HepG2 (cell line): Measurements from ENCODE around the gene ADIPOR1. TPM values are rescaled to one million over a fixed set of nuclear protein-coding genes. Genes with fewer than 3 reads are reported as not detected.

Source experiments
- ARID2 ChIP-seq: sonication (generic); formaldehyde crosslinking; IDR thresholded peaks from 2 replicates; pipeline ENCODE4 v1.8.1; 2022; ENCODE audit warnings: mild to moderate bottlenecking, missing genetic modification reagents, borderline replicate concordance
- ATF1 ChIP-seq: IDR thresholded peaks from 2 replicates; pipeline ENCODE4 v1.6.1; 2016; ENCODE audit warnings: mild to moderate bottlenecking, control low read depth
- E2F5 ChIP-seq: sonication (generic); formaldehyde crosslinking; conservative IDR thresholded peaks from 2 replicates; pipeline ENCODE4 v1.4.0; 2020; ENCODE audit warnings: missing genetic modification reagents
- ELF1 ChIP-seq: sonication (generic); formaldehyde crosslinking; IDR thresholded peaks from 2 replicates; pipeline ENCODE4 v1.4.0; 2020; ENCODE audit warnings: missing genetic modification reagents
- ELF3 ChIP-seq: IDR thresholded peaks from 2 replicates; pipeline ENCODE4 v1.6.1; 2016; ENCODE audit warnings: missing genetic modification reagents, missing compliant biosample characterization
- EZH2 ChIP-seq: conservative IDR thresholded peaks from 2 replicates; pipeline ENCODE4 v1.6.1; 2012; ENCODE audit warnings: mild to moderate bottlenecking, low read depth, low read length, moderate library complexity
- KLF16 ChIP-seq, 2 experiments: sonication (generic) in 1 of 2; formaldehyde crosslinking in 1 of 2; IDR thresholded peaks; 2 replicates each; pipeline versions ENCODE4 v1.6.1 to v1.8.0; 2016 to 2023; ENCODE audit warnings: missing genetic modification reagents in 2 of 2, missing compliant biosample characterization in 1 of 2
- NCOR1 ChIP-seq: fragments of 200-600 bp; sonication (generic); IDR thresholded peaks from 2 replicates; pipeline ENCODE4 v1.7.0; 2017; ENCODE audit warnings: antibody characterized with exemption, low read length, borderline replicate concordance
- PRPF4 ChIP-seq: fragments of 200-400 bp; formaldehyde crosslinking; IDR thresholded peaks from 2 replicates; pipeline ENCODE4 v1.6.1; 2016; ENCODE audit warnings: low read length, low read depth; ENCODE audit not compliant: poor library complexity, severe bottlenecking
- SCMH1 ChIP-seq: sonication (generic); formaldehyde crosslinking; IDR thresholded peaks from 2 replicates; pipeline ENCODE4 v1.9.0; 2021; ENCODE audit warnings: missing genetic modification reagents, mild to moderate bottlenecking, borderline replicate concordance
- ZBTB49 ChIP-seq: sonication (generic); formaldehyde crosslinking; IDR thresholded peaks from 2 replicates; pipeline ENCODE4 v1.4.0; 2020; ENCODE audit warnings: missing genetic modification reagents, borderline replicate concordance
- ZGPAT ChIP-seq: IDR thresholded peaks from 2 replicates; pipeline ENCODE4 v1.6.1; 2016; ENCODE audit warnings: mild to moderate bottlenecking
- ZNF451 ChIP-seq: sonication (generic); formaldehyde crosslinking; IDR thresholded peaks from 2 replicates; pipeline ENCODE4 v1.5.0; 2020; ENCODE audit warnings: mild to moderate bottlenecking, missing genetic modification reagents
- ZNF556 ChIP-seq: sonication (generic); formaldehyde crosslinking; IDR thresholded peaks from 2 replicates; pipeline ENCODE4 v1.4.0; 2020; ENCODE audit warnings: mild to moderate bottlenecking, missing genetic modification reagents, borderline replicate concordance
- ZNF780A ChIP-seq: sonication (generic); formaldehyde crosslinking; IDR thresholded peaks from 2 replicates; pipeline ENCODE4 v1.8.0; 2022; ENCODE audit warnings: mild to moderate bottlenecking, missing genetic modification reagents, moderate library complexity
- polyA plus RNA-seq, 8 experiments: library from polyadenylated mRNA; depleted of rRNA in 3 of 8; stranded (reverse) in 7 of 8; unstranded in 1 of 8; fragments of >200 nt; fragmentation: Illumina TruSeq in 4 of 8; extraction: Trizol in 4 of 8; gene quantifications; 2 replicates each; pipeline versions ENCODE4 v1.2.1 to v1.2.3, GENCODE V29; 2011 to 2016; ENCODE audit warnings: low read depth in 4 of 8, missing spikeins in 1 of 8, mixed read lengths in 1 of 8; ENCODE audit not compliant: insufficient read depth in 1 of 8
- total RNA-seq, 5 experiments: library from RNA; depleted of rRNA; stranded (reverse); fragments of >200 nt; fragmentation: Illumina TruSeq; extraction: Trizol; gene quantifications; 2 replicates each; pipeline ENCODE4 v1.2.3, GENCODE V29; 2016; ENCODE audit warnings: low read depth in 1 of 5
- TF ChIP-seq, protein P1 (sequence below): IDR thresholded peaks from 2 replicates; pipeline ENCODE4 v1.6.1; 2012; ENCODE audit warnings: low read depth, low read length, improper control_type of control experiment
- TF ChIP-seq, protein P2 (sequence below): sonication (generic); formaldehyde crosslinking; IDR thresholded peaks from 2 replicates; pipeline ENCODE4 v1.4.0; 2020; ENCODE audit warnings: missing genetic modification reagents, borderline replicate concordance
- TF ChIP-seq, protein P3 (sequence below): sonication (generic); formaldehyde crosslinking; IDR thresholded peaks from 2 replicates; pipeline ENCODE4 v1.8.1; 2023; ENCODE audit warnings: missing genetic modification reagents, mild to moderate bottlenecking, borderline replicate concordance

The ADIPOR1 gene
- total and polyA plus RNA-seq, 2 of the 13 experiments (the other 11 are each of a cell fraction or from before 2014, with no cell fraction given) = 60.0 to 141 TPM

- TF ChIP-seq, protein P1, sequence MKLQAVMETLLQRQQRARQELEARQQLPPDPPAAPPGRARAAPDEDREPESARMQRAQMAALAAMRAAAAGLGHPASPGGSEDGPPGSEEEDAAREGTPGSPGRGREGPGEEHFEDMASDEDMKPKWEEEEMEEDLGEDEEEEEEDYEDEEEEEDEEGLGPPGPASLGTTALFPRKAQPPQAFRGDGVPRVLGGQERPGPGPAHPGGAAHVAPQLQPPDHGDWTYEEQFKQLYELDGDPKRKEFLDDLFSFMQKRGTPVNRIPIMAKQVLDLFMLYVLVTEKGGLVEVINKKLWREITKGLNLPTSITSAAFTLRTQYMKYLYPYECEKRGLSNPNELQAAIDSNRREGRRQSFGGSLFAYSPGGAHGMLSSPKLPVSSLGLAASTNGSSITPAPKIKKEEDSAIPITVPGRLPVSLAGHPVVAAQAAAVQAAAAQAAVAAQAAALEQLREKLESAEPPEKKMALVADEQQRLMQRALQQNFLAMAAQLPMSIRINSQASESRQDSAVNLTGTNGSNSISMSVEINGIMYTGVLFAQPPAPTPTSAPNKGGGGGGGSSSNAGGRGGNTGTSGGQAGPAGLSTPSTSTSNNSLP = no peak
- TF ChIP-seq ELF3 (CRISPR knock-in tag) (peak; percentile 70), ZGPAT (peak; percentile 88), E2F5 (peak; percentile 95), PRPF4 (no peak), ZBTB49 (CRISPR knock-in tag) (no peak; the same call in 1 of the 2 replicates), EZH2 (no peak), ATF1 (CRISPR knock-in tag) (peak; percentile 95), NCOR1 (no peak; the same call in 1 of the 2 replicates), SCMH1 (no peak), ZNF556 (peak; percentile 87; the same call in 1 of the 2 replicates), KLF16 (CRISPR knock-in tag; IDR thresholded peaks at IDR 0.05) (peak in 1 of 2 experiments; percentile 94; a peak in 2 of 4 replicates), ARID2 (CRISPR knock-in tag) (peak; percentile 69; the same call in 1 of the 2 replicates), ZNF780A (no peak; the same call in 1 of the 2 replicates), ZNF451 (CRISPR knock-in tag) (peak; percentile 48), ELF1 (CRISPR knock-in tag) (peak; percentile 78)
- TF ChIP-seq, protein P2, sequence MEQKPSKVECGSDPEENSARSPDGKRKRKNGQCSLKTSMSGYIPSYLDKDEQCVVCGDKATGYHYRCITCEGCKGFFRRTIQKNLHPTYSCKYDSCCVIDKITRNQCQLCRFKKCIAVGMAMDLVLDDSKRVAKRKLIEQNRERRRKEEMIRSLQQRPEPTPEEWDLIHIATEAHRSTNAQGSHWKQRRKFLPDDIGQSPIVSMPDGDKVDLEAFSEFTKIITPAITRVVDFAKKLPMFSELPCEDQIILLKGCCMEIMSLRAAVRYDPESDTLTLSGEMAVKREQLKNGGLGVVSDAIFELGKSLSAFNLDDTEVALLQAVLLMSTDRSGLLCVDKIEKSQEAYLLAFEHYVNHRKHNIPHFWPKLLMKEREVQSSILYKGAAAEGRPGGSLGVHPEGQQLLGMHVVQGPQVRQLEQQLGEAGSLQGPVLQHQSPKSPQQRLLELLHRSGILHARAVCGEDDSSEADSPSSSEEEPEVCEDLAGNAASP = 0 out of 2 replicates have a peak, but pooled peaks have one; percentile 54
- TF ChIP-seq, protein P3, sequence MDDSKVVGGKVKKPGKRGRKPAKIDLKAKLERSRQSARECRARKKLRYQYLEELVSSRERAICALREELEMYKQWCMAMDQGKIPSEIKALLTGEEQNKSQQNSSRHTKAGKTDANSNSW = 0 out of 2 replicates have a peak, but pooled peaks have one; percentile 50
Measured at GRCh38 chr1:202926581-202927491, 31.3 kb downstream of the ADIPOR1 start, which contains the start of gene KLHL12 (continued).
